ENCODE data around the gene KRT81.

GRCh38 chr12:52271158-52271557 is 20.2 kb downstream of the KRT81 start:
- TF ChIP-seq CTCF (IDR thresholded peaks at IDR 0.05; ENCODE audit: low read depth, low read length, poor library complexity, severe bottlenecking): no peak
- TF ChIP-seq EZH2phosphoT487 (IDR thresholded peaks at IDR 0.05; ENCODE audit: borderline replicate concordance, low read length): no peak

All from DOHH2 (cell line).